Measurements from ENCODE around the gene DUS1L.

DNA sequence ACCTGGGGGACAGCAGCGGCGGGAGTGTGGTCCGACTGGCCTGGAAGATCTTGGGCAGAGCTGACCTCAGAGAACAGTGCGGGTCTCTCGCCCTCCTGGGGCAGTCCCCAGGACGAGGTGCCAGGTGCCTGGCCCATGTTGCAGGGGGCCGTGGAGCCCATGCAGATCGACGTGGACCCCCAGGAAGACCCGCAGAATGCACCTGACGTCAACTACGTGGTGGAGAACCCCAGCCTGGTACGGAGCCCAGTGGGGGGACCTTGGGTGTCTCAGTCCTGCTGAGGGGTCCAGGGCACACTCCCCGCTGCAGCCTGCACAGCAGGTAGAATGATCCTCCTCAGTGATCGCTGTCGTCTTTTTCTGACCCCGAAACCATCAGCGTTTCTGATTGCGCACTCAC, 12.5 kb downstream of the DUS1L start:
- TF ChIP-seq, protein P1, sequence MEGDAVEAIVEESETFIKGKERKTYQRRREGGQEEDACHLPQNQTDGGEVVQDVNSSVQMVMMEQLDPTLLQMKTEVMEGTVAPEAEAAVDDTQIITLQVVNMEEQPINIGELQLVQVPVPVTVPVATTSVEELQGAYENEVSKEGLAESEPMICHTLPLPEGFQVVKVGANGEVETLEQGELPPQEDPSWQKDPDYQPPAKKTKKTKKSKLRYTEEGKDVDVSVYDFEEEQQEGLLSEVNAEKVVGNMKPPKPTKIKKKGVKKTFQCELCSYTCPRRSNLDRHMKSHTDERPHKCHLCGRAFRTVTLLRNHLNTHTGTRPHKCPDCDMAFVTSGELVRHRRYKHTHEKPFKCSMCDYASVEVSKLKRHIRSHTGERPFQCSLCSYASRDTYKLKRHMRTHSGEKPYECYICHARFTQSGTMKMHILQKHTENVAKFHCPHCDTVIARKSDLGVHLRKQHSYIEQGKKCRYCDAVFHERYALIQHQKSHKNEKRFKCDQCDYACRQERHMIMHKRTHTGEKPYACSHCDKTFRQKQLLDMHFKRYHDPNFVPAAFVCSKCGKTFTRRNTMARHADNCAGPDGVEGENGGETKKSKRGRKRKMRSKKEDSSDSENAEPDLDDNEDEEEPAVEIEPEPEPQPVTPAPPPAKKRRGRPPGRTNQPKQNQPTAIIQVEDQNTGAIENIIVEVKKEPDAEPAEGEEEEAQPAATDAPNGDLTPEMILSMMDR (conservative IDR thresholded peaks at IDR 0.05; ENCODE audit: low read depth in 2 of 2) = no peak
- TF ChIP-seq EZH2 (IDR thresholded peaks at IDR 0.05; ENCODE audit: low read depth, unreplicated experiment) (no peak), JUNB (IDR thresholded peaks at IDR 0.05; ENCODE audit: unreplicated experiment) (no peak), EZH2phosphoT487 (IDR thresholded peaks at IDR 0.05; ENCODE audit: unreplicated experiment) (no peak), NANOG (IDR thresholded peaks at IDR 0.05; ENCODE audit: borderline replicate concordance) (no peak), CREB1 (CRISPR knock-in tag; IDR thresholded peaks at IDR 0.05; ENCODE audit: low read depth) (no peak), POLR2AphosphoS5 (IDR thresholded peaks at IDR 0.05; ENCODE audit: low read depth) (no peak), ZNF331 (CRISPR knock-in tag; IDR thresholded peaks at IDR 0.05; ENCODE audit: low read depth) (no peak), STAT1 (IDR thresholded peaks at IDR 0.05; ENCODE audit: unreplicated experiment) (no peak)
- TF ChIP-seq, protein P2, sequence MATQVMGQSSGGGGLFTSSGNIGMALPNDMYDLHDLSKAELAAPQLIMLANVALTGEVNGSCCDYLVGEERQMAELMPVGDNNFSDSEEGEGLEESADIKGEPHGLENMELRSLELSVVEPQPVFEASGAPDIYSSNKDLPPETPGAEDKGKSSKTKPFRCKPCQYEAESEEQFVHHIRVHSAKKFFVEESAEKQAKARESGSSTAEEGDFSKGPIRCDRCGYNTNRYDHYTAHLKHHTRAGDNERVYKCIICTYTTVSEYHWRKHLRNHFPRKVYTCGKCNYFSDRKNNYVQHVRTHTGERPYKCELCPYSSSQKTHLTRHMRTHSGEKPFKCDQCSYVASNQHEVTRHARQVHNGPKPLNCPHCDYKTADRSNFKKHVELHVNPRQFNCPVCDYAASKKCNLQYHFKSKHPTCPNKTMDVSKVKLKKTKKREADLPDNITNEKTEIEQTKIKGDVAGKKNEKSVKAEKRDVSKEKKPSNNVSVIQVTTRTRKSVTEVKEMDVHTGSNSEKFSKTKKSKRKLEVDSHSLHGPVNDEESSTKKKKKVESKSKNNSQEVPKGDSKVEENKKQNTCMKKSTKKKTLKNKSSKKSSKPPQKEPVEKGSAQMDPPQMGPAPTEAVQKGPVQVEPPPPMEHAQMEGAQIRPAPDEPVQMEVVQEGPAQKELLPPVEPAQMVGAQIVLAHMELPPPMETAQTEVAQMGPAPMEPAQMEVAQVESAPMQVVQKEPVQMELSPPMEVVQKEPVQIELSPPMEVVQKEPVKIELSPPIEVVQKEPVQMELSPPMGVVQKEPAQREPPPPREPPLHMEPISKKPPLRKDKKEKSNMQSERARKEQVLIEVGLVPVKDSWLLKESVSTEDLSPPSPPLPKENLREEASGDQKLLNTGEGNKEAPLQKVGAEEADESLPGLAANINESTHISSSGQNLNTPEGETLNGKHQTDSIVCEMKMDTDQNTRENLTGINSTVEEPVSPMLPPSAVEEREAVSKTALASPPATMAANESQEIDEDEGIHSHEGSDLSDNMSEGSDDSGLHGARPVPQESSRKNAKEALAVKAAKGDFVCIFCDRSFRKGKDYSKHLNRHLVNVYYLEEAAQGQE (IDR thresholded peaks at IDR 0.05; ENCODE audit: unreplicated experiment) = no peak

Data from GM23338 (cell line).